Measurements from ENCODE around the gene KLK2. TPM values are rescaled to one million over a fixed set of nuclear protein-coding genes. Genes with fewer than 3 reads are reported as not detected.

KLK2 gene
- total RNA-seq, 1 donor from 2014 or later = not detected

DNA sequence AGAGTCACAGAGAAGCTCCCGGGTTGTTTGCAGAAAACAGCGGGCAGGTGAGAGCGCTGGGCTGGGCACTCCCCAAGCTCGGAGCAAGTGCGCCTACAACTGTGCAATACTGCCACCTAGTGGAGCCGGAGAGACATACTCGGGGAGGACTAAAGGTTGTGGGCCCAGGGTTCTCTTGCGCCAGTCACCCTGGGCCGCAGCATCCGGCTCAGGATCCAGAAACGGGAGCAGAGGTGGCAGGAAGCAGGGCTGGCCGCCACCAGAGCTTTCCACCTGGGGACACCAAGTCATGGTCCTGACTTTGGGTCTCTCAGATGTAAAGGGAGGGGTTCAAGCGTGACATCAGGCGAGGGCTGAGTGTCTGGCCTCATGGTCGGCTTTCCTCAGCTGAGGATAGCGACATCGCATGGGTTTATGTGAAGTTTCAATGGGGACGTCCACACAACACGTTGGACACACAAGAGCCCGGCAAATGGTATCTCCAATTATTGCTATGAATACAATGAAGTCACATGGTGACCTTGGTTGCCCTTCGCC lies 49.1 kb downstream of the KLK2 start:
- DNase-seq (ENCODE audit: low read depth, low spot score) = peak; percentile 35

DNA sequence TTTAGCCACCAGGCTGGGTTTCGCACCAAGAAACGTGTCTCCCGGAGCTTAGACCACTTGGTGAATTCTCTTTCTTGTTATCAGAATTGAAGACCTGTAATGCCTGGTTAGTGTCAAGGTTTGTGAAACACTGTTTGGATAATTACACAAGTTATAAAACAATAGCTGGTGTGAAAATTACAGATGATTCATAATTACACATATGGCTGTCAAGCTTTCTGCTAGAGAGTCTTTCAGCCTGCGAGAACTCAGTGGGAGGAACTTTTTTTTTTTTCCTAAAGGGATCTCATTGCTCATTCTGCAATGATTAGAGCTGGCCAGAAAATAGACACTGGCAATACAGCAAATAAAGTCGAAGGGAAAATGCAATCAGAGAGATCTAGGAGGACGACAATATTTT lies 51.3 kb downstream of the KLK2 start:
- no peak for DNase-seq (ENCODE audit: low read depth, low spot score)

DNA sequence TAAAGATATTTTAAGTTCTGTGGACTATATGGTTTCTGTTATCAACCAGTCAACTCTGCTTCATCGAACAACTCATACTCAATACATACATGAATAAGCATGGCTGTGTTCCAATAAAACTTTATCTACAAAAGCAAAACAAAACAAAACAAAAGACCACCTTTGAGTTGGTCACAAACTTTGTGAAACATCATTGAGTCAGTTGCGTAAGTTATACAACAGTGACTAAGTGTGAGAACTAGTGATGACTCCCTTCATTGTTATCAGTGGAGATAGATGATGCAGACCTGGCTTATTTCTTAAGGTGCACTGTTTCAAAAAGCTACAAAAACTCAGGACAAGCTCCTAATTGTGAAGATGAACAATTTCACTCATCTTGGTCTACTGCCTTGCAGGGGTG lies 52.5 kb downstream of the KLK2 start:
- no peak for DNase-seq (ENCODE audit: low read depth, low spot score)

DNA sequence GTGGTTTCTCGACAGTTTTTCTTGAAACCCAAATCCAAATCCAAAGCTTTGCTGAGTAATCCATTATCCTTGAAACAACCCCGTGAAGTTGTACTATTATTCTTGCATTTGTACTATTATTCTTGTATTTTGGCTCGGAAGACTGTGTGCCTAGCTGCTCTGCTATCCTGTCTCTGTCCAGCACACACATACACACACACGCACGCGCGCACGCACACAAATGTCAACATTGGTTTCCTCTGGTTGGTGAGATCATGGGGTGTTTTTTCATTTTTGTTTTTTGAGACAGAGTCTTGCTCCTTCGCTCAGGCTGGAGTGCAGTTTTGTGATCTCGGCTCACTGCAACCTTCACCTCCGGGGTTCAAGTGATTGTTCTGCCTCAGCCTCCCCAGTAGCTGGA lies 52.9 kb downstream of the KLK2 start:
- DNase-seq (ENCODE audit: low read depth, low spot score) = no peak

DNA sequence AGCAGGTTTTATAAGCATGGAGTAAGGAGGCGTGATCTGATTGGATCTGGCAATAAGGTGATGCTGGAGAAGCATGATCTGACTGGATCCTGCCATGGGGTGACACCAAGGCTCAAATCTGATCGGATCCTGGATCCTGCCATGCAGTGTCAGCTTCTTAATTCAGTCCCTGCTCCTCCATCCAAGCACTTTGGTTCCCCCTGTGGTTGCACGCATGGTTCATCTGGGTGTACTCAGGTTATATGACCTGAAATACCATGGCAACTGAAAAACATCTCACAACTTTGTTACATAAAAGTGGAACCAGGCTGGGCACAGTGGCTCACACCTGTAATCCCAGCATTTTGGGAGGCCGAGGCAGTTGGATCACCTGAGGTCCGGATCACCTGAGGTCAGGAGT lies 55.6 kb downstream of the KLK2 start:
- no peak for DNase-seq (ENCODE audit: low read depth, low spot score)

Other genes starting within 250 kb of the KLK2 start
- 0.04 TPM in 1 of 2 replicates, not detected in the other for gene SYT3, start 233.6 kb upstream of the KLK2 start, total RNA-seq
- gene C19orf81, start 224.0 kb upstream of the KLK2 start, total RNA-seq = 0.59 and 0.63 TPM in 2 replicates
- 0.26 and 0.63 TPM in 2 replicates for gene SHANK1, start 153.6 kb upstream of the KLK2 start, total RNA-seq
- 4.0 and 4.3 TPM in 2 replicates for gene CLEC11A, start 150.1 kb upstream of the KLK2 start, total RNA-seq
- gene GPR32, start 103.0 kb upstream of the KLK2 start, total RNA-seq = not detected in 2 replicates
- gene ACP4, start 83.0 kb upstream of the KLK2 start, total RNA-seq = not detected in 2 replicates
- not detected in 2 replicates for gene KLK1, start 49.7 kb upstream of the KLK2 start, total RNA-seq
- gene KLK15, start 39.9 kb upstream of the KLK2 start, total RNA-seq = not detected in 2 replicates
- gene KLK3, start 18.5 kb upstream of the KLK2 start, total RNA-seq = not detected in 2 replicates
- gene KLK4, start 38.0 kb downstream of the KLK2 start, total RNA-seq = not detected in 2 replicates
- gene KLK5, start 79.6 kb downstream of the KLK2 start, total RNA-seq = not detected in 2 replicates
- not detected in 2 replicates for gene KLK6, start 96.2 kb downstream of the KLK2 start, total RNA-seq
- gene KLK7, start 110.5 kb downstream of the KLK2 start, total RNA-seq = not detected in 2 replicates
- not detected in 2 replicates for gene KLK8, start 128.2 kb downstream of the KLK2 start, total RNA-seq
- gene KLK10, start 146.3 kb downstream of the KLK2 start, total RNA-seq = 0.04 TPM in 1 of 2 replicates, not detected in the other
- gene KLK11, start 153.2 kb downstream of the KLK2 start, total RNA-seq = not detected in 2 replicates
- not detected in 2 replicates for gene KLK12, start 161.6 kb downstream of the KLK2 start, total RNA-seq
- gene KLK13, start 191.7 kb downstream of the KLK2 start, total RNA-seq = not detected in 2 replicates
- gene KLK14, start 209.4 kb downstream of the KLK2 start, total RNA-seq = not detected in 2 replicates
- 6.6 and 10.2 TPM in 2 replicates for gene CTU1, start 235.0 kb downstream of the KLK2 start, total RNA-seq

Data from pulmonary artery endothelial cell (primary cell).